NCI-H82 treated with DMSO at 0.1 percent for 48 hours (cell line): ENCODE measurements around the gene VPS11.
A peak's percentile ranks its signal among the peaks of the same experiment; 100 is the strongest.
"Not testable (repeated sequence)": the region's sequence is repeated elsewhere in the genome, so short reads cannot be mapped to it uniquely, and the experiment has no call there.

ENCODE experiments used
- DNase-seq: peaks from one replicate; lab custom pipeline; 2025; ENCODE audit not compliant: unreplicated experiment; lab: John Stamatoyannopoulos, UW

Gene VPS11

DNA sequence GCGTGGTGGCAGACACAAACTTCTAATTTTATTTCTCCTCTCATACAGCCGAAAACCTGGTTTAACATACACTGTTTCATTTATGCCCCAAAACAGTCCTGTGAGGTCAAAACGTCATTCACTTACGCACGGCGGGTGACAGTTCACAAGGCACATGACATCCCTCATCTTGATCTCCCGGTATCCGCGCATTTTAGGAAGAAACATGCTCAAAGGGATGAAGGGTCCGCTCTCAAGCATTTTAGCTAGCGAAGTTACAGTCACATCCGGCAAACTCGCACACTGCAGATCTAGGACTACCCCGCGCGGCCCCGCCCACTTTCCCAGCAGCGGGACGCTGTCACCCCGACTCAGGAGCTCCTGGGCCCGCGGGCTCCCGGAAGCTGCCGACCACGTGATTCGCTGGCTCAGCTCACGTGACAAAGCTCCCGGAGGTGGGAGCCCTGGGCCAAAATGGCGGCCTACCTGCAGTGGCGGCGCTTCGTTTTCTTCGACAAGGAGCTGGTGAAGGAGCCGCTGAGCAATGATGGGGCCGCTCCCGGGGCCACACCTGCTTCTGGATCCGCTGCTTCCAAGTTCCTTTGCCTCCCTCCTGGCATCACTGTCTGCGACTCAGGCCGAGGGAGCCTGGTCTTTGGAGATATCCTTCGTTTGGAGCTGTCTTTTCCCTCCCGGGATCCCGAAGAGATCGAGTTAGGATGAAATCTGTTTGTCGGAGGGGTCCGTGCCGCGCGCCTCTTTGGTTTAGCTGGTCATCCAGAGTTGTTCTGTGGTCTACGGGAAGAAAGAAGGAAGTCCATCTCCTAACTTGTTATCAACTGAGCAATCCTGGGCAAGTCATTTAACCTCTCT, at the start of gene VPS11:
Gene VPS11 (plus strand): TSS at position 448 of the 852 bp plus-strand sequence. CDS start 6 bp downstream, at position 454.
- DNase-seq = peak; percentile 64

DNA sequence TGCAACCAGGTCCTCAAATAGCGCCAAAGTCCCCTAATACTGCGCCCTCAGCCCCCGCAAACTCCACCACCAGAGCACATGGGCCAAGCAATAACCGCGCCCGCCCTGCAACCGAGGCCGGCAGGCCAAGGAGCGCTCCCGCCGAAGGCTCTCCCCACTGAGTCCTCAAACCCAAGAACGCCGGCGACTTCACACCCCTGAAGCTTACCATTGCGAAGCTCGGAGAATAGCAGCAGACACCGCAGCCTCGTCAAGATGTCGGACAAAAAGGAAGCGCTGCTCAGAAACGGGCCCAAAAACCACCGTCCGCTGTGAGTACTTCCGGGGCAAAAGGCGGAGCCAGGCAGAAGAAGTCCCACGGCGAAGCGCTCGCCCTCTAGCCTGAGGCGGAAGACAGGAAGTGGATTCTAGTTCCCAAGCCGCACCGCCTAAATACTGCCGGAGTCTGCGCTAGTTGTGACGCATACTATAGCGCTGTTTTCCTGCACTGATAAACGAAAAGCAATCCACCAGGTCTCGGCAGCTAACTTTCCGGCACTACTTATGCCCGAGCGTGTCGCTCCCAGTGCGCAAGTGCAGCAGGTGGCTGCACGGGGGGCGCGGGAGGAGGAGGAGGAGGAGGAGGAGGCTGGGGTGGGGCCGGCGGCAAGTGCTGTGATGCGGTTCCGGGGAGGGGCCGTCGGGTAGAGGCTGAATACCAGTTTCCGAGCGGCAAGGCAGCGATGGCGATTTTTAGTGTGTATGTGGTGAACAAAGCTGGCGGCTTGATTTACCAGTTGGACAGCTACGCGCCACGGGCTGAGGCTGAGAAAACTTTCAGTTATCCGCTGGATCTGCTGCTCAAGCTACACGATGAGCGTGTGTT, 49.3 kb upstream of the VPS11 start, which contains the start of the genes RPS25 and TRAPPC4:
Gene RPS25 (minus strand): TSS at position 270 of the 865 bp plus-strand sequence. CDS start 59 bp downstream, at position 211.
Gene TRAPPC4 (plus strand): TSS at position 693 of the 865 bp plus-strand sequence. CDS start 30 bp downstream, at position 723.
- peak; percentile 87 for DNase-seq

DNA sequence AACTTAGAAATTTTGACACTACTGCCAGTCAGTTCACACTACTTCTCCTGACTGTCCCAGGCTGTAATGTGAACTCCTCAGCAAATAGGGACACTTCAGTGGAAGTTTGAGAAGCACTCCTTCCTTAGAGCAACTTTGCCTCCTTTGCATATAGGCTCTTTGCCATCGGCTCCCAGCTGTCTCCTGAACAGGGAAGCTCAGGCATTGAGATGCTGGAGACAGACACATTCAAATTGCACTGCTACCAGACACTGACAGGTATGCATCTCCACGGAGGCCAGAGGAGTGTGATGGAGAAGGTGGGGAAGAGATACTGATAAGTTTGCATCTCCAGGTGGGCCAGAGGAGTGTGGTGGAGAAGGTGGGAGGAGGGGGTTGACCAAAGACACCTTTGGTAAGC, 47.6 kb upstream of the VPS11 start:
- no peak for DNase-seq

DNA sequence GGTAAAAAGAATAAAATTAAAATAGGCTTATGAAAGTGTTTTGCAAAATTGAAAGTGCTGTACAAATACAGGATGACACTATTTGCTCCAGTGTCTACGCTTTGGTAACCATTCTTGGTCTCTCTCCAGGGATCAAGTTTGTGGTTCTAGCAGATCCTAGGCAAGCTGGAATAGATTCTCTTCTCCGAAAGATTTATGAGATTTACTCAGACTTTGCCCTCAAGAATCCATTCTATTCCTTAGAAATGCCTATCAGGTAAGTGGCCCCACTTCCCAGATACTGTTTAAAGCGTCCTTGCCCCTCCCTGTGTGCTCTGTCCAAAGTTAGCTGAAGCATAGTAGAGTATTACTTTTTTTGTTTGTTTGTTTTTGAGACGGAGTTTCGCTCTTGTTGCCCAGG, 46.0 kb upstream of the VPS11 start:
- DNase-seq = no peak

DNA sequence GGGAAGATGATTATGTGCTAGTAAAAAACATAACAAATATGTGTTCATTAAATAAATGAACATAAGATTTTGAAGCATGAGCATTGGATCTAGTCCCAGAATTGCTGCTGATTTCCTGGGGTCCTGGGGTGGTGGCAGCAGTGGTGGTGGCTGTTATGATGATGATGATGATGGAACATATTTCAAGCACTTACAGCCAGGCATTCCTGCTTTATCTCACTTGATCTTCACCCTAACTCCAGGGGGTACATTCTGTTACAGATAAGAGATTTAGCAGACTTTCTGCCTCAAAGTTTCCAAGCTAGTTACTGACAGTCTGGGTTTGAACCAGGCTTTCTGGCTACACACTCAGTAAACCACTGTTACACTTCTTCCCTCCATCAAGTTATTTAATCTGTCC, 43.9 kb upstream of the VPS11 start:
- DNase-seq = no peak

DNA sequence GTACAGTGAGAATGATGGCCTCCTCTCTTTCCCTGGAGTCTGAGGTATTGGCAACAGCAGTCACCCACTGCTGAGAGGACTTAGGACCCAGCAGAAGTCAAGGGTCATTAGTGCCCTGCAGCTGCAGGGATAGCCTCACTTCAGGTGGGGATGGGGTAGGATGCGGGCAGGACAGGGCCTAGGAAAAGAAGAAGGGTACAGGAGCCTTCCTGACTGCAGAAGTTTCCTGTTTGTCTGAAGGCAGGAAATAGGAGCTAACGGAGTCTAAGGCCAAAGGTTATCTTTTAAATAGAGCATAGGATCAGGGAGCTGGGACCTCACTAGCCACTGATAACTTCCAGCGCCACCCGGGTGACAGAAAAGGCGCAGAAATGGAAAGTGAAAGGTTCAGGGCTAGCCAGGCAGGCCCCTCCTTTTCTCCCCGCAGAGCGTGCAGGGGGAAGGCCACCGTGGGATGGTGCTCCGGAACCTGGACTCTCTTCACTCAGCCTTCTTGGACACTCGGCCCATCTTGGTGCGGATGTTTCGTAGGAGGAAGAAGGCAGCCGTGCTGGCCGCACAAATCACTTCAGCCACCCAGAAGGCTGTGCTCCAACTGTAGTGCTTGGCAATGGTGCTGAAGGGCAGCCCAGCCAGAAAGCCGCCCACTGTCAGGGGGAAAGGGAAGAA, 43.1 kb upstream of the VPS11 start:
- DNase-seq = no peak

DNA sequence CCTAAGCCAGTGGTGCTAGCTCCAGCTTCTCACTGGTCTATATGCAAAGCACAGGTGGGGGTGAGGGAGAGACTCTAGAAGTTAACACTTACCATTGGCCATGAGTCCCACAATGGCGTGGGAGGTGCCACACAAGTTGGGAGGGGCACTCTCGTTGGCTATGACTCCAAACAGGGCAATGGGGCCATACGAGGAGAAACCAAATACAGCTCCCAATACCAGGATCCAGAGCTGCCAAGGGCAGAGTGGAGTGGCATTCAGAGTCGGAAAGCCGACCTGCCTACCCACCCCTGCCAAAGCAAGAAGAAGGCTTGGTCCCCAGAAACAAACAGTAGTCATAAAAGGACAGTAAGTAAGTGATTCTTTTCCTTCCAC, 42.5 kb upstream of the VPS11 start:
- no peak for DNase-seq

DNA sequence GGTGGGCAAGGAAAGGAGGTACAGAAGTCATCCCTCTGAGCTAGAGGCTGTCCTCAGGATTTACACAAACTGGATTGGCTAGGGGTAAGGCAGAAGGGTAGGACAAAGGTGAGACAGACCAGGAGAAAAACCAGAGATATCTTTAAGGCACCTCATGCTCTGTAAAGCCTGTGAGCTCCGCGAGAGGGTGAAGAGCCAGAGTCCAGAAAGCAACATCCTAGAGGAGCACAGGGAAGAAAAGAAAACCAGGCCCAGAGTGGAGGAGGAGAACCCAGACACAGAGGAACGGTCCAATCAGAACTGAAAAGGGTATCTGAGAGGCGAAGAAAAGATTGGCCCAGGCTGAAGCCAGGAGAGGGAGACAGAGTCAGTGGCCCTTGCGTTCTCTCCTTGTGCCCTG, 42.1 kb upstream of the VPS11 start:
- no peak for DNase-seq

DNA sequence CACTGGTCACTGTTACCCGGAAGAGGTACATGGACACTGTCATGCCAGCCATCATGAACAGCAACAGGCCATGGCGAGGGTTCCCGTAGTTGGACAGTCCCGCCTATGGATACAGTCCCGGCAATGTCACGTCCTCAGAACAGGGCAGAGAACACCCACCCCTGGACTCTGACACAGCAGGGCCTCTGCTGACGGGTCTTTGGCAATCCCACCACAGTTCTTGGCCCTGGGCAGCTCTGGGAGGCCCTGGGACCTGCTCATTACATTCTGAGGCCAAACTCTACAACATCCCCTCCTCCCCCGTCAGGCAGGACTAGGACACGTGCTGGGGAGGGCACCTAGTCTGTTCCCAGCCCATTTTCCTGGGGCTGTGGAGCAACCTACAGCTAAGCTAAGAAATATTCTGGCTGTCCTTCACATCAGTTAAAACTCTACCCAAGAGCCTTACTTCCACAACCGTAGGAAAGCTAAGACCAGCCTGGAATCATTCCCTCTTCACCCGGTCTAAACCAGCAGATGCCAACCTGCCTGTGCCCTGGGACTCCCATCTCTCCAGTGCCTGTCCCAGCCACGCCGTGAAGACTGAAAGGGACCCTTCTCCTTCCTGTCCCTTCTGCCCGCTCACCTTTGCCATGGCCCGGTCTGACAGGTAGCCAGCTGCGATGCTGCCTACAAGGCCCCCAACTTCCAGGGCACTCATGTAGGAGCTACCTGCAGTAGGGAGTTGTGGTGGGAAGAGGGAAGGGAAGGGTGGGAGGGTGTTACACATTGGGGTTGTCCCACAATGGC, 41.4 kb upstream of the VPS11 start:
- DNase-seq = no peak

DNA sequence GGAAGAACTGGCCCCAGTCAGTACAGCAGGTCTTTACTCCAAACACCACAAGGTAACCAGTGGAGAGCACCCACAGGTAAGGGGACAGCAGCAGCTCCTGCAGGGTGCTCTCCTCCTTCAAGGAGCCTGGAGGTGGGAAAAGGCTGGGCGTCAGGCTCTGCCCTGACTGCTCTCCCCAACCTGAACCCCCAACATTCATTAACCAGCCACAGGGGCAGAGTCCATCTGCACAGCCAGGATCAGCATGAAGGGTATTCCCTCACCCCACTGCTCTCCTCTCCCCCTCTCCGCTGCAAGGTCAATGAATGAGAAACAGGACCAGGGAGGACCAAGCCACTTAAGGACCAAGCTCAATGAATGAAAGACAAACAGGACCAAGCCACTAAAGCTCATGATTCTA, 40.6 kb upstream of the VPS11 start:
- DNase-seq = no peak

DNA sequence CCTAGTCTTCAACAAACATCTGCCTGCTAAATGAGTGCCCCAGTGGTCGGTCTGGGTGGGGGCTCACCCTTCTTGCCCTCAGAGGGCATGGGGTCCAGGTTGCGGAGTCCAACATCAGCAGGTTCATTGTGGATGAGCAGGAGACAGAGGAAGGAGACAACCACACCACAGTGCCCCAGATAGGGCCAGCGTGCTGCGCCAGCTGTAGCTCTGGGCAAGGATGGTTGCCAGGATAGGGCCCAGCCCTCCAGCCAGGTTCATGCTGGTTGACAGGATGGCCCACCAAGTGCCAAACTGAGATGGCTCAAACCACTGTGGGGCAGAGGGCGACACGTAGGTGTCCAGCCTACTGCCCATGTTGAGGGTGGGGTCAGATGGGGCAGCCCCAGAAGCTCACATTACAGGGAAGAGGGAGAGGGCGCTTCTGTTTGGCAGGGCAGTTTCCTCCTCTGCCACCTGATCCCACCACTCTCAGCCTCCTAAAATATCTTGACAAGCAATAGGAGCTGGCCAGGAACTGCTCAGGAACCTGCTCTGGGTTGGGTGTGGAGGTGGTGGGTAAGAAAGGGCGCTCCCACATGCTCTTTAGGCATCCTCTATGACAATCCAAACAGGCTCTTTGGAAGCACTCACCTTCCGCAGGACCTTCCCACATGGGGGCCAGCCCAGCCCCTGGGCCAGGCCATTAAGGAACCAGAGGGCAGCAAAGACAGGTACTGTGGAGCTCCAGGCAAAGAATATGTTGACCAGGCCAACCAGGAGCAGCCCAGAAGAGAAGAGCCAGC, 39.9 kb upstream of the VPS11 start:
- DNase-seq = no peak

DNA sequence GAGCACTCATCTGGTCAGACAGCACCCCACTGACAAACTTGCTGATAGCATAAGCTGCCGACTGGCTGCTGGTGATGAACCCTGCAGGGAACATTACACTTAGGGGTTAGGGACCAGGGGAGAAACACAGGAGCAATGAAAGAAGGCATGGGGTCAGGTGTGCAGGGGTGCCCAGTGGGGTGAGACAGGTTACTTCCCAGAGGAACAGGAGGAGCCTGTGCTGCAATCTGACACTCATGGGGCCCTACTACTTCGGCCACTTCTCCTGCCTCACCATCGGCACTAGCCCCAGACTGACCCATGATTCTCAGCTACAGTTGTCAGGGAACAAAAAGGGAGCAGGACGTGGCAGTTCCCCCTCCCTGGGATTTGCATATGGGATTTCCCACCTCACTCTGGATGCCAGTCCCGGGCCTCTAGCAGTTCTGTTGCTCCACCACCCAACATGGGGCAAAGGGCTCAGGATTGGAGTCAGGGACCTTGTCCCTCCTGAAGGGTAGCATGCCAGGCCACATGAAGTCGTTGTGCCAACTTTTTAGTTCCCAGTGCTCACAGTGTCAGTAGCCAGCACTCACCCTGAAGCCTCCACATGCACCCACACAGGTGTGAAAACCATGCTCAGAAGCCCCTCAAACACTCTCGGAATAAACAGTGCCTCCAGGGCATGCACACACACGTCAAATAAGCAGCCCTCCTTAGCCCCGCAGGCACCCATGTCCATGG, 39.1 kb upstream of the VPS11 start:
- DNase-seq = no peak

DNA sequence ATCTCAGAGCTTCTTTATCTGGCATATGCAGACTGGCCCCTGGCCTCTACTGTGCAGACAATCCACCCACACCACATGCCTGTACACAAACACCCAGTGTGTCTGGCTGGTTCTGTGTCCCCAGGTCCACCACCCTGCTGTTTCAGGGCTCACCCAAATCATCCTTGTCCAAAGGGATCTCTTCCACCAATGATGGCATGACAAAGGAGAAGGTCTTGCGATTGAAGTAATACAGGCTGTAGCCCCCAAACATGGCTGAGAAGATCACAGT, 38.6 kb upstream of the VPS11 start:
- no peak for DNase-seq

DNA sequence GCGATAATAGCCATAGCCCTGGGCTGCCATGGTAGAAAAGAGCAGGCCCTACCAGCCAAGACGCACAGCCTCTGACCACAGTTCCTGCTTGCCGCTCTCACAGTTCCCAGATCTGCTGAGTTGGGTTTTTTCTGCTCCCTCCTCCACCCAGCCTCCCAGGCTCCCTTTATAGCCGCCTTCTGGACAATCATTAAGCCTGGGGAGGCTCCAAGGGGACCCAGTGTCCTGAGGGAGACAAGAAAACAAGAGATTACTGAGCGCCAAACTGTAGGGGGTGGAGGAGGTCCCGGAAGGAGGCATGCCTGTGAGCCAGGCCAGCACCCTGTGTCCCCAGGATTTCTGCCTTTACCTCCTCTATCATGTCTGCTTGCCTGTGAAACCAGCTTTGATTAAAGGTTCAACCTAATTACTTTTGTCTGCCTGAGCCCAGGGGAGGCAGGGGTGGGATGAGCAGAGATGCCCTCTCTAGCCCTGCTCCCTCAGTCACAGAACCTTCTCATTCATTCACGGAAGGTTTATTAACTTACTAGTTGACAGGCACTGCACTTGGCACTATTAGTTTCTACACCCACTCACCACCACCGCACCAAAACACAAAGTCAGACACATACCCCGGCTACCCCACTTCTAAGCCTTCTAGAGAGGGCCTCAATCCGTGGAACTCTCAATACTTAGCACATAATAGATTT, 38.1 kb upstream of the VPS11 start:
- DNase-seq = no peak

DNA sequence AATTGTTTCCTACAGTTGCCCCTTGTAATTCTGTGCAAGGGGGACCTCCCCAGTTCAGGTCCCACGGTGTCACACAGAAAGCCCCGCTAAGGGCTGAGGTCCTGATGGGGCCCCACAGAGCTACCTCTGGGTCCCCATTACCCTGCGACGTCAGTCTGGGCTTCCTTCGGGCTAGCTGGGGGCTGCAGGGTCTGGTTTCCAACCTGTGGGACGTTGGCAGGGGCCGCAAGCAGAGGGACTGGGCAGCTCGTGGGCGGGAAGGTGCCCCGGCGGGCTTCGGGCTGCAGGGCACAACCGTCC, 37.6 kb upstream of the VPS11 start:
- DNase-seq = no peak

DNA sequence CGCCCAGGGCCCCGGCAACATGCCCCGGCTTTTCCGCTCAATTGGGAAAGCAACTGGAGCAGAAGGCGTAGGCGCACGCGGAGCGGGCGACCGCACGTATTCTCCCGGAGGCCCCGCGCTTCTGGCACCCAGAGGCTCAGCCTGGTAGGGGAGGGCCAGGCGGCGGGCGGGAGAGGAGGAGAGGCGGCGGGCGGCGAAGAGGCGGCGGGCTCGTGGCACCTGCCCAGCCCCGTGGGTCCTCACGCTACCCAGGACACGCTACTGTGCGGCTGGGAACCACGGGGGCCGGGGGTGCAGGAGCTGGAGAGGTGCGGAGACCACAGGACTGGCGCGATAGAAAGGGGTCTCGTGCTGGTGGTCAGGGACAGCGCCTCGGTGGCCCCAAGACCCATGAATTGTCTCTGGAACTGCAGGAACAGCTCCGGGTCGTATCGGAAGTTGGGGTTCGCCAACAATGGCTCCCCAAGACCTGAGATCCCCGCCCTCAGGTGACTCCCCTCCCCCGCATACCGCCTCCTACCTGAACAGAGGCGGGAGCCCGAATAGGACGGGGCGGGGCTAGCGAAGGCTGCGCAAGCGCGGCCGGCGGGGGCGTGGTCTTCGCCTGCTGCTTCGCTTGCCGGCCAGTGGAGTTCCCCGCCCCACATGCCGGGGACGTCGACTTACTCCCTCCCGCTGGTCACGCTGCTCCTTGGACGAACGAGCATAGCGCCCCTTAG, 37.1 kb upstream of the VPS11 start, which contains the start of gene SLC37A4:
Gene SLC37A4 (minus strand): TSS at position 549 of the 719 bp plus-strand sequence.
- peak; percentile 83 for DNase-seq

DNA sequence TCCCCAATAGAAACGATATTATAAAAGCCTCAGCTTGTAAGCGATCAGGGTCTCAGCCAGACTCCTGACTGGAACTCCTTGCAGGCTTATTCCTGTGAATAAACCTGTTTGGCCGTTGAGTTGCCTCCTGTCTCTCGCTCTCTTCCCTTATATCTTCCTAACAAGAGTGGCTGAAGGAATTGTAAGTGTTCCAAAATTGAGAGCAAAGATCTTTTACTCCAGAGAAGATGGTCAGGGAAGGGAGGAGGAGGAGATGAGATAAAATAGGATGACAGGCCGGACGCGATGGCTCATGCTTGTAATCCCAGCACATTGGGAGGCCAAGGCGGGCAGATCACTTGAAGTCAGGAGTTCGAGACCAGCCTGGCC, 35.7 kb upstream of the VPS11 start:
- DNase-seq = no peak

DNA sequence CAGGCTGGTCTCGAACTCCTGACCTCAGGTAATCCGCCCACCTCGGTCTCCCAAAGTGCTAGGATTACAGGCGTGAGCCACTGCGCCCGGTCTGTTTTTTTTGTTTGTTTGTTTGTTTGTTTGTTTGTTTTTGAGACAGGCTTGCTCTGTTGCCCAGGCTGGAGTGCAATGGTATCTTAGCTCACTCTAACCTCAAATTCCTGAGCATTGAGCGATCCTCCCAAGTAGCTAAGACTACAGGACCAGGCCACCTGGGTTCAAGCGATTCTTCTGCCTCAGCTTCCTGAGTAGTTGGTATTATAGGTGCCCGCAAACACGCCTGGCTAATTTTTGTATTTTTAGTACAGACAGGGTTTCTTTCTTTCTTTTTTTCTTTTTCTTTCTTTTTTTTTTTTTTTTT, 34.2 kb upstream of the VPS11 start:
- DNase-seq = not testable (repeated sequence)
